NCI-H187 (cell line): ENCODE measurements around the gene DDX28.
"Not testable (repeated sequence)": the region's sequence is repeated elsewhere in the genome, so short reads cannot be mapped to it uniquely, and the experiment has no call there.

Experiments used
- DNase-seq, 2 experiments: peaks; one replicate each; lab custom pipeline; 2025; lab: John Stamatoyannopoulos, UW

The DDX28 gene

DNA sequence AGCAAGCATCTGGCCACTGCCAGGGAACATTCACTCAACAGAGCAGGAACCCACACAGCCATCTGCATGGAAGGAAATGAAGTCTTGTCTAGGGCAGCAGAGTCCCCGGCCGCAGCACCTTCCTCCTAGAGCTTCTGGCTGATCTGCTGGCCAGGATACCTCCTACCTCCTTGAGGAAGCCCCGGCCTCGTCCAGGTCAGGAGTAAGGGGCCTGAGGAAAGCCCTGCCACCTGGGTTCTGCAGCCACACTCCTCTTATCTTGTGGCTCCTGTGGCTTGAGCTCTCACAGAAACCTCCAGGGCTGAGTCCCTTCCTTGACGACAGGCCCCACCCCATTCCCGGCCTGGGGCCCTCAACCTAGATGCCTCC is 29.0 kb downstream of the DDX28 start:
- DNase-seq: not testable (repeated sequence)

DNA sequence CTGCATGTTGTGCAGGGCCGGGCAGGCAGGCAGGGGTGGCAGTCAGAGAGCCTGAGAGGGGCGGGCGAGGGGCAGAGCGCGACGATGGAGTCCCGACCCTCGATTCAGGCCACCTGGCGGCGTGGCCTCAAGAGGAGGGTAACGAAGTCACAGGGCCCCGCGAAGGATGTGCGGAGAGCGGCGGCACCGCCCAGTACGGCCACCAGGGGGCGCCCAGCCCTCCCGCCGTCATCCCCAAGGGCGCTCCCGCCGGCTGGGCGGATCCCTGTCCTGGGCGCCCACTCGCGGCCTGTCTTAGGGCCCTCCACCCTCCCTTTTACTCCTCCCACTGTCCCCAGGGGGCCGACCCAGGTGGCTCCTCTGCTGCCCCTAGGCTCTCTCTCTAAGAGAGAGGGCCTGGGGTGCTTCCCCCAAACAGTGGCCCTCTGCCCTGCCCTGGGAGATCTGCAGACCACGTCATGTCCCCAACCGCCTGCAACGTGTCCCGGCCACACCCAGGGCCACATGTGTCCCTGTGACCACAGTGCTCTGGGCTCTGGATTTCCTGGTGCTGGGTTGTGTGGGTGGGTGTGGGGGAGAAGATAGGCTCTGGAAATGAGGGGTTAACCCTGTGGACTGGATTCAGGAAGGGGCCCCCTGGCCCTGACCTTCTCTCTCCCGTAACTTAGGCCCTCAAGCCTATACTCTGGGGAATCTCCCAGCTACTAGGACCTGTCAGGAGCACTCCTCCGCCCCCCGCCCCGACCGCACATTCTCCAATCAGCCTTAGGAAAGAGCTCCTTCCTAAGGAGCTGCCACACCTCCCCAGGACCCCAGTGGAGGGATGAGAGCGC is 29.6 kb downstream of the DDX28 start:
- DNase-seq: peak in 1 of 2 experiments; percentile 5

DNA sequence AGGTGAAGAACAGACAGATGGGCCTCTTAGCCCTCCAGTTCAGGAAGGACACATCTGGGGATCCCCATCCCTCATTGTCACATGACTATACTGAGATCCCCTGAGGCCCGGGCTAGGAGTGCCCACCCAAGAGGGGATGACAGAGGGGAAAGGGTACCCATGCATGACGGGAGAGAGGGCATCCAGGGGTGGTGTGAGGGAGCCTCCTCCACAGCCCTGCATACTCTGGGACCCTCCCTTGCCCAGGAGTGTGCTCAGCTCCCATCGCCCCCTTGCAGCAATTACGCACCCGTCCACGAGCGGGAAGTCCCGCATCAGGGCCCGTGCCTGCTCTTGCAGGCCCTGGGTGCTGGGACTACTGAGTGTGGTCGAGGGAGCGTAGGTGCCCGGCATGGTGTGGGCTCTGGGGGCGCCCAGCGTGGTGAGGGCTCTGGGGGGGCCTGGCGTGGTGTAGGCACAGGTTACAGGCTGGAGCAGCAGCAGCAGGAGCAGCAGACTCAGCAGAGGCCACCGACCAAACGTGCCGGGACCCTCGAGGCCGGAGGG is 30.3 kb downstream of the DDX28 start:
- DNase-seq: no peak

DNA sequence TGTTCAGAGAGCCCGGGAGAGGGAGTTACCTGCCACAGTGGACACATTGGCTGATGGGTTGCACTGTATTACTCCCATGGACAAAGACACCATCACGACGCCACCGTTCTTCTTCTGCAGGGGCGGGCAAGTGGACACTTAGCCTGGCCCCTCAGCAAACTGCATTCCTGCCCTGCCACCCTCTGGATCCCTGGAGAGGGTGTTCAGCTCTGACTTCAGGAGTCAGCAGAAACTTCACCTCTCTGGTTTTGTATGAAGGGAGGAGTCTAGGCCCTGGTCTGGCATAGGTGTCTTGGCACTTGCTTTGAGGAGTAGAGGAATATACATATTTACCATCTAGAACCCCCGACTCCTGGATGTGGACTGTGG is 33.0 kb downstream of the DDX28 start:
- DNase-seq: no peak

DNA sequence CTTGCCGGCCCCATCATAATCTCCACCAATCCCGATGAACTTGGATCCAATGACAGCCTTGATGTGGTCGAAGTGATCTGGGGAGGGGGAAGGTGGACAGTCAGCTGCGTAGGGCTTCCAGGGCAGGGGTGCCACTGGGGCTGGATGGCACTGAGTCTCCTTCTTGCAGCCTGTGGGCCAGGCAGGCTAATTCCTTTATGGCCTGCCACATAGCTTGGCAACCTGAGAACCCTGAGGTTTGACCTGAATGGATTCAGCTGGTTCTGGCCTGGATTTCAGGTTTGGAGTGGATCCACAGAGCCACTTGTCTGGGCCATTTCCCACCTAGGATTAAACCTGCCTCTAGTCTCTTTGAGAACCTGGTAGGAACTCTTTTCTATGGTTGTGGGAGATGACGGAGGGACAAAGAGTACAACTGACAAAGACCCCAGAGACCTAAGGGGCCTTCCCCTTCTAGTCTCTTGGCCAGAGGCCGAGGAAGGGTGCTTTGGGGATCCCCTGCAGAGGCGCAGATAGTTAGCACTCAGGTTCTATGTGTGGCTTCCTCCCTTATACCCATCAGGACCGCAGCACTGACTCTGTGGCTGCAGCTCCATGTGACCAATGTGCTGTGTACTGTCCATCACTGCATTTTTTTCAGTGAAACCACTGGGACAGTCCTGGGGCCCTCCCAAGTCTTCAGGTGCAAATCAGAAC is 33.6 kb downstream of the DDX28 start:
- no peak for DNase-seq

DNA sequence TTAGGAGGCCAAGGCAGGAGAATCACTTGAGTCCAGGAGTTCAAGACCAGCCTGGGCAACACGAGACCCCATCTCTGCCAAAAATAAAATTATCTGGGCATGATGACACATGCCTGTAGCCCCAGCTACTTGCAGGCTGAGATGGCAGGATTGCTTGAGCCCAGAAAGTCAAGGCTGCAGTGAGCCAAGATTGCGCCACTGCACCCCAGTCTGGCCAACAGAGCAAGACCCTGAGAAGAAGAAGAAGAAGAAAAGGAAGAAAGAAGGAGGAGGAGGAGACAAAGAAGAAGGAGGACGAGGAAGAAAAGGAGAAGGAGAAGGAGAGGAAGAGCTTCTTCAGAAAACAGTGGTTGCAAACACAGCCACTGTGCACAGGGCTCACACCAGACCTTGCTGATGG is 34.4 kb downstream of the DDX28 start:
- DNase-seq: no peak

DNA sequence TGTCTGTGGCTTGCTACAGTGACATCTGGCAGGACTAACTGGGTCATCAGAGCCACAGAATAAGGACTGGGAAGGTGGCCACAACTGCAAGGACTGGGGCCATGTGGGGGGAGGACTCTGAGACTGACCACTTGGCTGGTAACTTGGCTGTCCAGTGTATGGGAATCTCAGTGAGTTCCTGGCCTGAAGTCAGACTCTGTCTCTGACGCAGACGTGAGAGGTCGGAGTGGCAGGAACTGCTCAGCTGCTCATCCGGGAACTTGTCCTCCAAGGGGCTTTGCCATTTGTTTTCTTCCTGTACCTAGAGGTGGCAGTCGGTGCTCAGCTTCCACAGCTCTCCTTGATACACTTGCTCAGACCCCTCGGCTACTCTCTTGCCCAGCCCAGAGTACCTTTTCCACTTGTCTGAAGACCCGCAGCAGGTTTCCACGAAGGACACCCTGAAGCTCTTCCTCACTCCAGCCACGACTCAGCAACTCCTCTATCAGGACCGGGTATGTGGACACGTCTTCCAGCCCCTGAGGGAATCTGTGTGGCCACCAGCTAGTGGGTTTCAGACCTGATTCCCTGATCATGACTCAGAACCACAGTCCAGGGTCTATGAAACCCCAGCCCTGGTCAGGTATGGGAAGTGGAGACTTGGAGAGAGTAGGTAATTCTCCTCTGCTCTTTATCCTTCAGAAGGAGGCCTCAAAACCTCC is 35.4 kb downstream of the DDX28 start:
- DNase-seq: no peak

DNA sequence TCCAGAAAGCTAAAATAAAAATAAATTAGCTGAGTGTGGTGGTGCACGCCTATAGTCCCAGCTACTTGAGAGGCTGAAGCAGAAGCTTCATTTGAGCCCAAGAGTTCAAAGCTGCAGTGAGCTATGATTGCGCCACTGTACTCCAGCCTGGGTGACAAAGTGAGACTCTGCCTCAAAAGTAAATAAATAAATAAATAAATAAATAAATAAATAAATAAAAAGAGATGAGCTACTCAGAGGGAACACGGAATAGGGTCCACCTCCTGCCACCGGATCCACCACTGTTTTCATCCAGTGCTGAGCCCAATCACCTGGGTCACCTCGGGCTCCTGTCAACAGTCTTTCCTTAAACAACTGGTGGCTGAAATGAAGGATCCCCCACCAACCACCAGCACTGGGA is 36.1 kb downstream of the DDX28 start:
- DNase-seq: no peak

DNA sequence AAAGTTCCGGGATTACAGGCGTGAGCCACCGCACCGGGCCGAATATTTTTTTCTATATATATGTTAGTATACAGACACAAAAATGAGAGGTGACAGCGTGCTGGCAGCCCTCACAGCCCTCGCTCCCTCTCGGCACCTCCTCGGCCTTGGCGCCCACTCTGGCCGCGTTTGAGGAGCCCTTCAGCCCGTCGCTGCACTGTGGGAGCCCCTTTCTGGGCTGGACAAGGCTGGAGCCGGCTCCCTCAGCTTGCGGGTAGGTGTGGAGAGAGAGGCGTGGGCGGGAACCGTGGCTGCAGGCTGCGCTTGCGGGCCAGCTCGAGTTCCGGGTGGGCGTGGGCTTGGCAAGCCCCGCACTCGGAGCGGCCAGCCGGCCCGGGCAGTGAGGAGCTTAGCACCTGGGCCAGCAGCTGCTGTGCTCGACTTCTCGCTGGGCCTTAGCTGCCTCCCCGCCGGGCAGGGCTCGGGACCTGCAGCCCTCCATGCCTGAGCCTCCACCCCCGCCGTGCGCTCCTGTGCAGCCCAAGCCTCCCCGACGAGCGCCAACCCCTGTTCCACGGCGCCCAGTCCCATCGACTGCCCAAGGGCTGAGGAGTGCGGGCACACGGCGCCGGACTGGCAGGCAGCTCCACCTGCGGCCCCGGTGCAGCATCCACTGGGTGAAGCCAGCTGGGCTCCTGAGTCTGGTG is 40.9 kb downstream of the DDX28 start:
- DNase-seq: no peak

DNA sequence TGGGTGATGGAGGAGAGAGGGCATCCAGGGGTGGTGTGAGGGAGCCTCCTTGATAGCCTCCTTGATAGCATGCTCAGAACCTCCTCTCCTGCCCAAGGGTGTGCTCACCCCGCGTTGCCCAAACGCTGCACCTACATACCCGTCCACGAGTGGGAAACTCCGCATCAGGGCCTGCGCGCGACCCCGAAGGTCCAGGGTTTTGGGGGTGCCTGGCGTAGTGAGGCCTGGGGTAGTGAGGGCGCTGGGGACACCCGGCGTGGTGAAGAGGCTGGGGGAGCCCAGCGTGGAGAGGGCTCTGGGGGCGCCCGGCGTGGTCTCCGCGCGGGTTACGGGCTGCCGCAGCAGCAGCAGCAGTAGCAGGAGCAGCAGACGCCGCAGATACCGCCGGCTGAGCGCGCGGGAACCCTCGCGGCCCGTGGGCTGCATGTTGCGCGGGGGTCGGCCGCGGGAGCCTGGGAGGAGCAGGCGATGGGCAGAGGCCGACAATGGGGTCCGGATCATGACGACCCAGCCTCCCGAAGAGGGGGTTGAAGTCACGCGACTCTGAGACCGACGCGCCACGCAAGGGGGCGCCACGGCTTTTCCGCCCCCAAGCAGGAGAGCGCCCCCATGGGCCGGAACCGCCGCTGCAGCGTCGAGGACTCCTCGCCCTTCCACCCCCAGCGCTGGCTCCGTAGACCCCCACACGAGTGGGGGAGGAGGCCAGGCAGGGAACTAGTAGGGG is 42.9 kb downstream of the DDX28 start, which contains the start of gene DPEP3:
Gene DPEP3 (minus strand): TSS at position 545 of the 724 bp plus-strand sequence. CDS start 119 bp downstream, at position 426.
- DNase-seq: no peak

DNA sequence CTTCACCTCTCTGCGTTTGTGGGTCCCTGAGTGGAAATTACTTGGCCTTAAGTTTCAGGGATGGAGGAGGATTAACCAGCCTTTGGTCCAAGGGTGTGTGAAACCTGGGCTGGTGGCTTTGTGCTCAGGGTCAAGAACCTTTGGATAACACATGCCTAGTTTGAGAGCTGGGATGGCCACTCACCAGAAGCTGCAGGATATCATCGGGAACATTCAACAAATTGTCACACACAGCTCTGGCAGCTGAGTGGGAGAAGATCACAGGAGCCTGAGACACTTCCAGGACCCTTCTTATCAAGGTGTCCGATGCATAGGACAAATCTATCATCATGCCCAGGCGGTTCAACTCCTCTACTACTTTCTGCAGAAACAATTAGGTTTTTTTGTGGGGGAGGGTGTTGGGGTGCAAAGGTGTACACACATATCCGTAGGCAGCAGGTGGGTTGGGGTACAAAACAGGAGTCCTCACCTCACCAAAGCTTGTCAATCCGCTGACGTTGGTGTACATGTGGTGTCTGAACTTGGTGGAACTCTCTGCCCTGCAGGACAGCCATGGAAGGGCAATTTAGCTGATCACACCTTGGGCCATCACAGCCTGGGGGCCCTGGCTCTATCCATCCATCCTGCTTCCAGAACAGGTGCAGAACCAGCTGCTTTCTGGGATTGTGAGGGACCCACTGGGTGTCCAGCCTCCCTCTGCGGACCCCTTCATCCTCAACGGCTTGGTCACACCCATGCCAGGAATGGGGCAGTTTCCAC is 45.4 kb downstream of the DDX28 start:
- no peak for DNase-seq

DNA sequence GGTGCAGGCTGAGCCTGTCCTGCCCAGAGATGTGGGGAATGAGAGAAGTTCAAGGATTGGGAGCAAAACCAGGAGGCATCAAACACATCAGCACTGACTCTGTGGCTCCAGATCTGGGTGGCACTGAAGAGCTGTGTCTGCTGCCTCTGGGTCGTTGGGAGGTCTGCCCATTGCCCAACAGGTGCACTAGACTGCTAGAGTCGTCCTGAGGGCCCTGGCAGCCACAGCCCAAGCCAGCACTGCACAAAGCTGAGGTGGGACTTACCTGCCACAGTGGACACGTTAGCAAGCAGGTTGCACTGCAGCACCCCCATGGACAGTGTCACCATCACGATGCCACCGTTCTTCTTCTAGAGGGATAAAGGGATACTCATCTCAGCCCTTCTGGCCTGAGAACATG is 46.0 kb downstream of the DDX28 start:
- no peak for DNase-seq

DNA sequence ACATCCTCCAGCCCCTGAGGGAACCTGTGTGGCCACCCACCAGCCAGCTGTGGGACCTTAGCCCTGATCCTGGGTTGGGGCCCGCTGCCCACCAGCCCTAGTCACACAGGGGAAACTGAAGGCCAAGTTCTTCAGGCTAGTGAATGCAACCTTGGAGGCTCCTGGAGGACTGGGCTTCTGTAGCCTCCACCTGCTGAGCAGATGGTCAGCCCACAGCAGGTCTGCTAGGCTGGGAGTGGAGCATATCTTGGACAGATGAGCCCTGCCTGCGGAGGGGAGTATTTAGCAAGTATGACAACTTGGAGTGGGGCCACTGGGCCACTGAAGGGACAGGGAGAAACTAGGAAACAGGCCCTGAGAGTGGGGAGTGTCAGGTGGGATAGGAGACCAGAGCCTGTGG is 46.8 kb downstream of the DDX28 start:
- no peak for DNase-seq

DNA sequence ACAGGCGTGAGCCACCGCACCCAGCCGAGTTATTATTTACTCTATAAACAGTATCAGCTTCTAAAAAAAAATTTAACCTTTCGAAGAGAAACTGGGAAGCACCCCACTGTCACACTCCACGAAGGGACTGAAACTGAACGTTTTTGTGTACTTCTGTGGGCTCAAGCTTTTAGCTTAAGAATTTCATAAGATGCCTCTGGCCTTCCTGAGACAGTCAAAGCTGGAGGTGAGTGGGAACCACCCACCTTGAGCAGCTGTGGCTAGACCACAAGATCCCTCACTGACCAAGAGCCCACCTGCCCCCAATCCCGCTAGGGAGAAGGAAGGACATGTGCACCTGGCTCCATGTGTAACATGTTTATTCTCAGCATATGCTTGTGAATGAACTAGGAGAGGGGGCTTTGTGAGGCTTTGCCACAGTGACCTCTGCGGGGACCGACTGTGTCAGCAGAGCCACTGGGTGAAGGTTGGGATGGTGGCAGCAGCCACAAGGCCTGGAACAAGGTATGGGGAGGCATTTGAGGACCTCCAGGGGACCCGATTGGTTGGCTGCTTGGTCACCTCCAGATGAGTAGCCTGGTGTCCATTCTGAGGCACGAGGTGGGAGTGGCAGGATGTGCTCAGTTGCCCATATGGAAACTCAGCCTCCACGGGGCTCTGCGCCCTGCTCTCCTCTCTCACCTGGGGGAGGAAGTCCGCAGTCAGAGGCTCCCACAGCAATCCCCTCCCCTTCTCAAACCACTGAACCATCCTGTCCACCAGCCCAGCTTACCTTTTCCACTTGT is 47.5 kb downstream of the DDX28 start:
- no peak for DNase-seq

DNA sequence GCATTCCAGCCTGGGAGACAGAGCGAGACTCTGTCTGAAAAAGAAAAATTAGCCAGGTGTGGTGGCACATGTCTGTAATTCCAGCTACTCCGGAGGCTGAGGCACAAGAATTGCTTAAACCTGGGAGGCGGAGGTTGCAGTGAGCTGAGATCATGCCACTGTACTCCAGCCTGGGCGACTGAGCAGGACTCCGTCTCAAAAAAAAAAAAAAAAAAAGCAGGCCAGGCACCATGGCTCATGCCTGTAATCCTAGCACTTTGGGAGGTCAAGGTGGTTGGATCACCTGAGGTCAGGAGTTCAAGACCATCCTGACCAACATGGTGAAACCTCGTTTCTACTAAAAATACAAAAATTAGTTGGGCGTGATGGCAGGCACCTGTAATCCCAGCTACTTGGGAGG is 50.7 kb downstream of the DDX28 start:
- not testable (repeated sequence) for DNase-seq

DNA sequence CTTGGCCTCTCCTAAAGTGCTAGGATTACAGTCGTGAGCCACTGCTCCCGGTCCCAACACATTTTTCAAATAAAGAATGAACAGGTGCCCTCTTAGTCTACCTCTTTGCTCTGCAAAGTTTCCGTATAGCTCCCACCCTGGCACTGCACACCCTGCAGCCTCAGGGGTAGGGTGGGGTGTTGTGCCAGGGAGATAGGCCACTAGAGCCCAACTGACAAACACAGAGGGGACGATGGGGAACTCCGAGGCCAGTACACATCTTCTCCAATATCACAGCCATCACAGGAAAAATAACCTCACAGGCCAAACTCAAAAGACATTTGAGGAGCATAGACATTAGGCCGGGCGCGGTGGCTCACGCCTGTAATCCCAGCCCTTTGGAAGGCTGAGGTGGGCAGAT is 51.9 kb downstream of the DDX28 start:
- DNase-seq: no peak
